ENCODE measurements around the gene MEAK7. TPM values are rescaled to one million over a fixed set of nuclear protein-coding genes. Genes with fewer than 3 reads are reported as not detected.

The MEAK7 gene
- total RNA-seq, 1 donor from 2014 or later: 10.8 TPM

GRCh38 chr16:84471966-84472365 lies 32.5 kb downstream of the MEAK7 start:
- peaks cover 4% of the 10 kb centered on the region for H3K9me3 ChIP-seq
- no peak for ATAC-seq

DNA sequence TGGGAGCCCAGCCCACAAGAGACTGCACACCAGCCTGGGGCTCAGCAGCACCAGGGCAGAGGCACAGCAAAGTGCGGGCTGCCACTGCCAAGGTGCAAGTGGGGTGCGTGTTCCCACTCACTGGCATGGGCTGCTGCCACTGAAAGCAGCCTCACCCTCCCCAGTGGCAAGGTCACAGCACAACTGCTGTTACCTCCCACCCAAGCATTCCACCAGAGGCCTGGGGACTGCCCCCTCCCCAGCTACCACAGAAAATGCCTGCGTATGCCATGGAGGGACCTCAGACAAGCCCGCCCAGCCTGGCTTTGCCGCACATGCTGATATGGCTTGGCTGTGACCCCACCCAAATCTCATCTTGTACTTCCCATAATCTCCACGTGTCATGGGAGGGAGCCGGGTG lies 33.1 kb downstream of the MEAK7 start:
- ATAC-seq (no peak), DNase-seq (peak; percentile 46)
- Histone ChIP-seq H3K36me3 (no peaks in the 10 kb centered on the region), H3K27ac (no peak overlapping the region), H3K4me1 (no peaks in the 10 kb centered on the region), H3K27me3 (no peaks in the 10 kb centered on the region), H3K4me3 (no peak overlapping the region), H3K9me3 (peaks cover 4% of the 10 kb centered on the region)
- intact Hi-C loops (cut with DNase I): no loop called here
- no peak for TF ChIP-seq CTCF (IDR thresholded peaks at IDR 0.05)

More at GRCh38 chr16:84471966-84472365, 32.5 kb downstream of the MEAK7 start:
- TF ChIP-seq CTCF (IDR thresholded peaks at IDR 0.05): no peak
- Histone ChIP-seq H3K27me3 (no peaks in the 10 kb centered on the region), H3K27ac (no peak overlapping the region), H3K36me3 (no peaks in the 10 kb centered on the region), H3K4me3 (no peak overlapping the region), H3K4me1 (no peaks in the 10 kb centered on the region)
- intact Hi-C loops (cut with DNase I): no loop called here
- DNase-seq: peak; percentile 33

DNA sequence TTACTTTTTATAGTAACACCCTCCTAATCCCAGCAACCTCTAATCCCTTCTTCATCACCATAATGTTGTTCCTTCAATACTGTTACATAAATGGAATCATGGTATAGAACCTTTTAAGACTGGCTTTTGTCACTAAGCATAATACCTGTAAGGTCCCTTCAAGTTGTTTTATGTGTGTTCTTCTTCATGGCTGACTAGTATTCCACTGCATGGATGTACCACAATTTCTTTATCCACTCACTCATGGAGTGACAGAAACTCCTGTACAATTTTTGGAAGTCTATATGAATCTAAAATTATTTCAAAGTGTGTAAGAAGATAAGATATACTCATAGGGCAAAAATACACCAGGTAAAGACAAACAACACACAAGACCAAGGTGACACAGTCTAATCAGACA lies 36.8 kb downstream of the MEAK7 start:
- TF ChIP-seq CTCF (IDR thresholded peaks at IDR 0.05): no peak
- no peak for ATAC-seq
- intact Hi-C loops (cut with DNase I): no loop called here
- Histone ChIP-seq H3K9me3 (peaks cover 4% of the 10 kb centered on the region), H3K27ac (no peak overlapping the region), H3K36me3 (no peaks in the 10 kb centered on the region), H3K27me3 (no peaks in the 10 kb centered on the region), H3K4me1 (no peaks in the 10 kb centered on the region), H3K4me3 (no peak overlapping the region)
- DNase-seq: no peak

DNA sequence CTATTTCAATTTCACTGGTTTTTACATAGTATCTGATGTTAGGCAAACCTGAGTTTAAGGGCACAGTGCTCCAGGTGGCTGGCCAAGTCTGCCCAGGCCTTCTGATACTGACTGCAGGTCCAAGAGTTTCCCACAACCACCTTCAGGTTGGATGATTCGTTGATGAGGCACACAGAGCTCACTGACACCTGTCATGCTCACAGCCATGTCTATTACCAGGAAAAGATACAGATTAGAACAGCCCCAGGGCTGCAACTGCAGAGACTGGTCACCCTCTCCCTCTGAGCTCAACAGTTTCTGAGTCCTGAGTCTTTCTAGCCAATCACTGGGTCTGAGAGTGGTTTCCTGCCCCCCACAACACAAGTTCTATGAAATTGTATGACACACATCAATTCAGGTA lies 37.2 kb downstream of the MEAK7 start:
- H3K36me3 ChIP-seq: no peaks in the 10 kb centered on the region
- no peak overlapping the region for H3K4me3 ChIP-seq
- peaks cover 4% of the 10 kb centered on the region for H3K9me3 ChIP-seq
- intact Hi-C loops (cut with DNase I): no loop called here
- TF ChIP-seq CTCF (IDR thresholded peaks at IDR 0.05): no peak
- DNase-seq (peak; percentile 7), ATAC-seq (no peak)
- no peaks in the 10 kb centered on the region for H3K27me3 ChIP-seq
- no peaks in the 10 kb centered on the region for H3K4me1 ChIP-seq
- H3K27ac ChIP-seq: no peak overlapping the region

DNA sequence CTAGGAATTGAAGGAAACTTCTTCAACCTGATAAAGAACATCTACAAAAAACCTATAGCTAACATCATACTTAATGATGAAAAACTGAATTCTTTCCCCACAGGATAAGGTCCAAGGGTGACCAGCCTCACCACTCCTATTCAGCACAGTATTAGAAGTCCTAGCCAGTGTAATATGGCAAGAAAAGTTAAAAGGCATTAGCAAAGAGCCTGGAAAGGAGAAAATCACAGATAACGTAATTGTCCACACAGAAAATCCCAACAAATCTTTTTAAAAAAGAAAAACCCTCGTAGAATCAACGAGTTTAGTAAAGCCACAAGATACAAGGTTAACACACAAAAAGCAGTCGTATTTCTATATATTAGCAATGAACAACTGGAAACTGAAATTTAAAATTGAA lies 37.8 kb downstream of the MEAK7 start:
- Histone ChIP-seq H3K27ac (no peak overlapping the region), H3K4me1 (no peaks in the 10 kb centered on the region), H3K36me3 (no peaks in the 10 kb centered on the region), H3K9me3 (peaks cover 4% of the 10 kb centered on the region), H3K4me3 (no peak overlapping the region), H3K27me3 (no peaks in the 10 kb centered on the region)
- no peak for DNase-seq
- no peak for ATAC-seq
- intact Hi-C loops (cut with DNase I): no loop called here
- TF ChIP-seq CTCF (IDR thresholded peaks at IDR 0.05): no peak

GRCh38 chr16:84465154-84465553 lies 39.3 kb downstream of the MEAK7 start:
- no peaks in the 10 kb centered on the region for H3K27me3 ChIP-seq
- no peaks in the 10 kb centered on the region for H3K4me1 ChIP-seq
- no peak overlapping the region for H3K27ac ChIP-seq
- no peak for TF ChIP-seq CTCF (IDR thresholded peaks at IDR 0.05)
- ATAC-seq (no peak), DNase-seq (peak; percentile 21)
- intact Hi-C loops (cut with DNase I): no loop called here
- H3K36me3 ChIP-seq: no peaks in the 10 kb centered on the region
- H3K9me3 ChIP-seq: peaks cover 4% of the 10 kb centered on the region
- no peak overlapping the region for H3K4me3 ChIP-seq
